HG03342 (cell line): Measurements from ENCODE around the gene H1-8.
"Not testable (repeated sequence)": the region's sequence is repeated elsewhere in the genome, so short reads cannot be mapped to it uniquely, and the experiment has no call there.

Experiments
- ATAC-seq: cut with Tn5 transposase; IDR thresholded peaks from one replicate; pipeline ENCODE4 v1.9.1; 2021; ENCODE audit warnings: mild to moderate bottlenecking, moderate library complexity; ENCODE audit not compliant: unreplicated experiment

Gene H1-8

GRCh38 chr3:129543156-129543790, at the start of gene H1-8:
Gene H1-8, plus strand, starts transcription at chr3:129543175. Its CDS starts 44 bp downstream, at chr3:129543219.
- no peak for ATAC-seq

GRCh38 chr3:129493206-129493605, 49.8 kb upstream of the H1-8 start:
- no peak for ATAC-seq

GRCh38 chr3:129494499-129494898, 48.5 kb upstream of the H1-8 start:
- not testable (repeated sequence) for ATAC-seq

GRCh38 chr3:129495006-129495639, 47.9 kb upstream of the H1-8 start:
- ATAC-seq: not testable (repeated sequence)

DNA sequence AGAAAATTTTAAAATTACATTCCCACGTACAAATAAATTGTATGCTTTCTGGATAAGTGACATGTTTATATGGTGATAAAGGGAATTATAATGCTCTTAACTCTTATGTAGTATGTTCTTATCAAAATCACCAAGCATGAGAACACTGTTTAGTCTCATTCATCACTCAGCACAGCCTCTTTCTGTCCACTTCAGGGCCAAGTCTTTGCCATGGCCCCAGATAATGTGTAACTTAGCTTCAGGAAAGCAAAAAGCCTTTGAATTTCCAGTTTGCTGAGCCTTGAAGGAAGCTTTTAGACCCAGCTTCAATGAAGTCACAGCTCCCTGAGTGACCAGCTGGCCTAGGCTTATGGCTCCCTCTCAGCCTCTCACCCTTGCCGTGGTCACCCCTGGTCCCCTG, 45.1 kb upstream of the H1-8 start:
- ATAC-seq: not testable (repeated sequence)

- ATAC-seq: not testable (repeated sequence)
Measured at GRCh38 chr3:129498603-129499488, 44.1 kb upstream of the H1-8 start.

GRCh38 chr3:129499604-129500333, 43.2 kb upstream of the H1-8 start:
- ATAC-seq: not testable (repeated sequence)

GRCh38 chr3:129500334-129500658, 42.7 kb upstream of the H1-8 start:
- ATAC-seq: no peak

DNA sequence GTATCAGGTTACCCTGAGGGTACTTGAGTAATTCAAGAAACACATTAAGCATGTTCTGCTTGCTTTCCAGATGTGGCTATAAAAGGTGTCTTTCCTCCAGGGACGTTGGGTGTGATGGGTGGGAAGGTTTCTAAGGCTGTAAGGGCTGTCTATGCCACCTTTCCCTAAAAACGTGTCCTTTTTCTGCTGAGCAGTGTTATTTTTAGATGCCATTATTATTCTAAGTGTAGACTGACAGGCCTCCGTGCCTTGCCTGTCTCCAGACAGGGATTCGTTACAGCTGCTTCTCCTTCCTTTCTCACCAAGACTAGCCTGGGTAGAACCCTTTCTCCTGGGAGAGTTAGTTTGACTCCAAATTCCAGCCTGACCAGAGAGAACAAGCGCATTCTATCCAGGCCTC, 41.3 kb upstream of the H1-8 start:
- no peak for ATAC-seq

DNA sequence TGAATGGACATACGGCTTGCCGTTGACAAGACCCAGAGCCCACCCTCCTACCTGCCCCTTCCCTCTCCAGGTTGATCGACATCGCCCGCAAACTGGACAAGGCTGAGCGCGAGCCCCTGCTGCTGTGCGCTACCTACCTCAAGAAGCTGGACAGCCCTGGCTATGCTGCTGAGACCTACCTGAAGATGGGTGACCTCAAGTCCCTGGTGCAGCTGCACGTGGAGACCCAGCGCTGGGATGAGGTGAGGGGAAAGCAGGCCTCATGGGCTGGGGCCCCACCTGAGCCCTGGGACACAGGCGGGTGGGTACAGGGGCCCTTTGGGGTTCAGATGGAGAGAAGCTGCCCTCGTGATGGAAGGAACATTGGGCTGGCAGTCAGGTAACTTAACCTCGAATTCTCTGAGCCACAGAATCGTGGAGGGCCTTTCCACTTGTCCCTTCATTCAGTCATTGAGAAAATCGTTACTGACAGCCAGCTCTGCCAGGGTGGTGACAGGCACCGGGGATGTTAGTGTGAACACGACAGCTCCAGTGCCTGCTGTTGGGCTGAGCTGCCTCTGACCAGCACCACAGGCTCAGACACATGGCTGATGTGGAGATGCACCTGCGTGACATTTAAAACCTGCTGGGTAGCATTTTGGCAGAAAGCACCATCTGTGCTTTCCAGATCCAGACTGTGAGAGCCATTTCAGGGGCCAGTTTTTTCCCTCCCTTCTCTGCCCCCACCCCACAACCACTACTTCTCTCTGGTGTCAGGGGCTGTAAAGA, 40.1 kb upstream of the H1-8 start:
- ATAC-seq: no peak

GRCh38 chr3:129503471-129504291, 39.3 kb upstream of the H1-8 start:
- no peak for ATAC-seq

- ATAC-seq: no peak
Measured at GRCh38 chr3:129504471-129505100, 38.4 kb upstream of the H1-8 start.

DNA sequence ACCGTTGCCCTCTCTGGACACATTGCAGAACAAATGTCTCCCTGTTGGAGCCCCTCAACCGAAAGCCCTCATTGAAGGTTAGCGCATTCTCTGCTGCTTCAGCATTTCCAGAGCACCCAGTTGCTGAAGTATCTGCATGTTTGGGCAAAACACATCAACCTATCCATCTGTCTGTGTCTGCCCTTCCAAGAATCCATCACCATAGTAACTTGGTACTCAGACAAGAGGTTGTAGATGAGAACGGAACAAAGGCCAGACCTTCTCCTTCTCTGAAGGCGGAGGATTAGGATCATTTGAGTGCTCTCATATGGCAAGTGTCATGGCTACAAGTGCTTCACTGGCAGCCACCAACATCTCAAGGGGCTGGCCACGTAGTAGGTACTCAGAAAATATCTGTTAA, 37.6 kb upstream of the H1-8 start:
- ATAC-seq: no peak

DNA sequence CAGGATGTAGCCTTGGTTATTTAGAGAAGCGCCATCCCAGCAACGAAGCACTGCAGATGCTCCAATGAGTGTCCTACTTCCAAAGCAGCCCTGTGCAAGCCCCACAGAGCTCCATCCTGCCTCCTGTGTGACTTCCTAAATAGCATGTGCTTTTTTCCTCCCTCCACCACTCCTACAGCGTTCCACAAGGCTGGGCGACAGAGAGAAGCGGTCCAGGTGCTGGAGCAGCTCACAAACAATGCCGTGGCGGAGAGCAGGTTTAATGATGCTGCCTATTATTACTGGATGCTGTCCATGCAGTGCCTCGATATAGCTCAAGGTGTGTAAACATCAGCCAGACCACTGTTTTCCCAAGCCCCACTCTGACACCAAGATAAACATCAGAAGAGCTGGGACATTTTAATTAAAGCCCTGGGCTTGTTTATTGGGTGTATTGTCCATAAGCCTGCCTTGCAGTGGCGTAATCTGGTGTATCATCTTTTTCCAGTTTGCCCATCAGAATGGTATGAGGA, 36.7 kb upstream of the H1-8 start:
- no peak for ATAC-seq

GRCh38 chr3:129507181-129507831, 35.7 kb upstream of the H1-8 start:
- no peak for ATAC-seq

- ATAC-seq: no peak
Measured at GRCh38 chr3:129512595-129512994, 30.4 kb upstream of the H1-8 start.

GRCh38 chr3:129513705-129514104, 29.3 kb upstream of the H1-8 start:
- no peak for ATAC-seq

DNA sequence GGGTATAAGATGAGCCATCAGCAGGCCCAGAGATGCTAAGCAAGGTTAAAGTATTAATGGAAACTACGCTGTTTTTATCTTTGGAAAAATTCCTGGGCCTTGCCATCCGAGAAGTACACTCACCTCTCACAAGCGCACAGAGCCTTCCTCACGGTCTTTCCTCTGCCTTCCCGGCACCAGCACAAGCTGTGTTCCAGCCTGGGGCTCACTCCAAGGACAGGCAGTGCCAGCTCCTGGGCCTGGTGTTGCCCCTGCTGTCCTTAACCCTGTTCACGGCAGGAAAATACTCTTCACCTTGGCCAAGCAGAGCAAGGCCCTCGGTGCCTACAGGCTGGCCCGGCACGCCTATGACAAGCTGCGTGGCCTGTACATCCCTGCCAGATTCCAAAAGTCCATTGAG, 28.9 kb upstream of the H1-8 start:
- no peak for ATAC-seq
